Breast epithelium (tissue), 3 donors: ENCODE measurements around the gene GPR158.

Experiments
- POLR2AphosphoS5 ChIP-seq, 3 donors: sonication (generic); formaldehyde crosslinking; IDR thresholded peaks; one replicate each; pipeline ENCODE4 v1.6.1; 2017; ENCODE audit warnings: antibody characterized with exemption in 3 of 3
- TF ChIP-seq, protein P1 (sequence below), 3 donors: fragments of 450-650 bp; IDR thresholded peaks; one replicate each; pipeline ENCODE4 v1.5.1; 2016 to 2017; ENCODE audit warnings: antibody characterized with exemption in 3 of 3, mild to moderate bottlenecking in 3 of 3, moderate library complexity in 3 of 3

DNA sequence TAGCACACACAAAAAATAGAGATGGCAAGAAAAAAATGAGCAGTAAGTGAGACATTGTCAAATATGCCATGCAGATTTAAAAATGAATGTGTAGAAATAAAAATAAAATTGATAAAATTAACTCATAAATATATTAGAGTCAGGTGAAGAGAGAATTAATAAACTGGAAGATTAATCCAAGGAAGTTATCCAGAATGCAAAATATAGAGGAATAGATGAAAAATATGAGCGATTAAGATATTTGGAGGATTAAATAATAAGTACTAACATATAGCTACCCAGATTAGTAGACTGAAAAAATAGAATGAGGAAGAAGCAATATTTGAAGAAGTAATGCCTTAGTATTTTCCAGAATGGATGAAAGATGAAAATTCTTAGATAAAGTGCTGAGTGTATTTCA is 103.4 kb downstream of the GPR158 start:
- TF ChIP-seq, protein P1, sequence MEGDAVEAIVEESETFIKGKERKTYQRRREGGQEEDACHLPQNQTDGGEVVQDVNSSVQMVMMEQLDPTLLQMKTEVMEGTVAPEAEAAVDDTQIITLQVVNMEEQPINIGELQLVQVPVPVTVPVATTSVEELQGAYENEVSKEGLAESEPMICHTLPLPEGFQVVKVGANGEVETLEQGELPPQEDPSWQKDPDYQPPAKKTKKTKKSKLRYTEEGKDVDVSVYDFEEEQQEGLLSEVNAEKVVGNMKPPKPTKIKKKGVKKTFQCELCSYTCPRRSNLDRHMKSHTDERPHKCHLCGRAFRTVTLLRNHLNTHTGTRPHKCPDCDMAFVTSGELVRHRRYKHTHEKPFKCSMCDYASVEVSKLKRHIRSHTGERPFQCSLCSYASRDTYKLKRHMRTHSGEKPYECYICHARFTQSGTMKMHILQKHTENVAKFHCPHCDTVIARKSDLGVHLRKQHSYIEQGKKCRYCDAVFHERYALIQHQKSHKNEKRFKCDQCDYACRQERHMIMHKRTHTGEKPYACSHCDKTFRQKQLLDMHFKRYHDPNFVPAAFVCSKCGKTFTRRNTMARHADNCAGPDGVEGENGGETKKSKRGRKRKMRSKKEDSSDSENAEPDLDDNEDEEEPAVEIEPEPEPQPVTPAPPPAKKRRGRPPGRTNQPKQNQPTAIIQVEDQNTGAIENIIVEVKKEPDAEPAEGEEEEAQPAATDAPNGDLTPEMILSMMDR (IDR thresholded peaks at IDR 0.05): no peak
- TF ChIP-seq POLR2AphosphoS5 (IDR thresholded peaks at IDR 0.05): no peak
